ENCODE data around the gene GAL3ST2.

Gene GAL3ST2

GRCh38 chr2:241813644-241814392 lies 37.2 kb downstream of the GAL3ST2 start:
- no peaks in the 10 kb centered on the region for H3F3A ChIP-seq (ENCODE audit: insufficient read depth)
- no peak overlapping the region for H3K4me2 ChIP-seq (ENCODE audit: low read depth, low read length, poor library complexity, severe bottlenecking)
- no peak overlapping the region for H2AFZ ChIP-seq (ENCODE audit: low read depth, low read length, severe bottlenecking)
- H3K79me2 ChIP-seq (ENCODE audit: insufficient read depth, low read length) = no peaks in the 10 kb centered on the region
- H3K27me3 ChIP-seq (ENCODE audit: low read length) = no peaks in the 10 kb centered on the region
- no peaks in the 10 kb centered on the region for H3K9me3 ChIP-seq (ENCODE audit: insufficient read depth, low read length)
- H3K9ac ChIP-seq (ENCODE audit: low read length) = no peak overlapping the region
- no peak overlapping the region for H3K27ac ChIP-seq (ENCODE audit: low read depth, low read length)
- H3K4me3 ChIP-seq (ENCODE audit: insufficient read depth, low read length, poor library complexity, severe bottlenecking) = no peak overlapping the region
- no peak for TF ChIP-seq EZH2phosphoT487 (conservative IDR thresholded peaks at IDR 0.05; ENCODE audit: low read length)
- TF ChIP-seq CTCF (IDR thresholded peaks at IDR 0.05; ENCODE audit: insufficient read depth, low read length, poor library complexity, severe bottlenecking) = no peak
- H3K36me3 ChIP-seq (ENCODE audit: low read length) = no peaks in the 10 kb centered on the region
- no peaks in the 10 kb centered on the region for H3K9me2 ChIP-seq (replicated peaks; ENCODE audit: insufficient read depth, low read length)
- H4K20me1 ChIP-seq (ENCODE audit: low read depth, low read length) = no peaks in the 10 kb centered on the region

- H3K4me2 ChIP-seq (ENCODE audit: low read depth, low read length, poor library complexity, severe bottlenecking) = no peak overlapping the region
- no peak overlapping the region for H3K27ac ChIP-seq (ENCODE audit: low read depth, low read length)
- H3K4me3 ChIP-seq (ENCODE audit: insufficient read depth, low read length, poor library complexity, severe bottlenecking) = no peak overlapping the region
- H3K27me3 ChIP-seq (ENCODE audit: low read length) = no peaks in the 10 kb centered on the region
- H2AFZ ChIP-seq (ENCODE audit: low read depth, low read length, severe bottlenecking) = no peak overlapping the region
- H3K9me2 ChIP-seq (replicated peaks; ENCODE audit: insufficient read depth, low read length) = no peaks in the 10 kb centered on the region
- no peaks in the 10 kb centered on the region for H3K79me2 ChIP-seq (ENCODE audit: insufficient read depth, low read length)
- no peaks in the 10 kb centered on the region for H3F3A ChIP-seq (ENCODE audit: insufficient read depth)
- no peaks in the 10 kb centered on the region for H3K9me3 ChIP-seq (ENCODE audit: insufficient read depth, low read length)
- TF ChIP-seq CTCF (IDR thresholded peaks at IDR 0.05; ENCODE audit: insufficient read depth, low read length, poor library complexity, severe bottlenecking) = no peak
- no peak for TF ChIP-seq EZH2phosphoT487 (conservative IDR thresholded peaks at IDR 0.05; ENCODE audit: low read length)
- no peak overlapping the region for H3K9ac ChIP-seq (ENCODE audit: low read length)
- H3K36me3 ChIP-seq (ENCODE audit: low read length) = no peaks in the 10 kb centered on the region
- H4K20me1 ChIP-seq (ENCODE audit: low read depth, low read length) = no peaks in the 10 kb centered on the region
Measured at GRCh38 chr2:241814393-241814642, 37.7 kb downstream of the GAL3ST2 start.

- Histone ChIP-seq H3K9ac (ENCODE audit: low read length) (no peak overlapping the region), H3K9me2 (replicated peaks; ENCODE audit: insufficient read depth, low read length) (no peaks in the 10 kb centered on the region), H3K4me2 (ENCODE audit: low read depth, low read length, poor library complexity, severe bottlenecking) (no peak overlapping the region), H3K79me2 (ENCODE audit: insufficient read depth, low read length) (no peaks in the 10 kb centered on the region), H4K20me1 (ENCODE audit: low read depth, low read length) (no peaks in the 10 kb centered on the region), H3K9me3 (ENCODE audit: insufficient read depth, low read length) (no peaks in the 10 kb centered on the region), H3K27ac (ENCODE audit: low read depth, low read length) (no peak overlapping the region), H3F3A (ENCODE audit: insufficient read depth) (no peaks in the 10 kb centered on the region), H3K4me3 (ENCODE audit: insufficient read depth, low read length, poor library complexity, severe bottlenecking) (no peak overlapping the region), H3K36me3 (ENCODE audit: low read length) (no peaks in the 10 kb centered on the region), H2AFZ (ENCODE audit: low read depth, low read length, severe bottlenecking) (no peak overlapping the region), H3K27me3 (ENCODE audit: low read length) (no peaks in the 10 kb centered on the region)
- no peak for TF ChIP-seq EZH2phosphoT487 (conservative IDR thresholded peaks at IDR 0.05; ENCODE audit: low read length)
- TF ChIP-seq CTCF (IDR thresholded peaks at IDR 0.05; ENCODE audit: insufficient read depth, low read length, poor library complexity, severe bottlenecking) = no peak
Measured at GRCh38 chr2:241814643-241815476, 38.2 kb downstream of the GAL3ST2 start.

Data from SU-DHL-6 (cell line).